ENCODE measurements around the gene SDF4.

Gene SDF4

GRCh38 chr1:1231400-1232207 is at the start of gene SDF4:
TSS of gene SDF4 (minus strand) at chr1:1232001. CDS start at chr1:1228772, 3,229 bp downstream.
- H3K27ac ChIP-seq (ENCODE audit: low read depth, low read length), result peak within 1 kb of the TSS; percentile 53
- H2AFZ ChIP-seq (ENCODE audit: low read depth, low read length, severe bottlenecking), result peak within 1 kb of the TSS; percentile 62
- H3K9ac ChIP-seq (ENCODE audit: low read length), result peak within 1 kb of the TSS; percentile 87
- no peaks in the 10 kb centered on the region for H3K9me2 ChIP-seq (replicated peaks; ENCODE audit: insufficient read depth, low read length)
- no peaks in the 10 kb centered on the region for H3K9me3 ChIP-seq (ENCODE audit: insufficient read depth, low read length)
- peak within 1 kb of the TSS; percentile 77 for H3K4me3 ChIP-seq (ENCODE audit: insufficient read depth, low read length, poor library complexity, severe bottlenecking)
- no peaks in the 10 kb centered on the region for H4K20me1 ChIP-seq (ENCODE audit: low read depth, low read length)
- no peaks in the 10 kb centered on the region for H3F3A ChIP-seq (ENCODE audit: insufficient read depth)
- peaks cover 35% of the 10 kb centered on the region for H3K79me2 ChIP-seq (ENCODE audit: insufficient read depth, low read length)
- TF ChIP-seq CTCF (IDR thresholded peaks at IDR 0.05; ENCODE audit: insufficient read depth, low read length, poor library complexity, severe bottlenecking), result no peak
- H3K27me3 ChIP-seq (ENCODE audit: low read length), result no peaks in the 10 kb centered on the region
- H3K36me3 ChIP-seq (ENCODE audit: low read length), result no peaks in the 10 kb centered on the region
- H3K4me2 ChIP-seq (ENCODE audit: low read depth, low read length, poor library complexity, severe bottlenecking), result peak within 1 kb of the TSS; percentile 90

- no peak overlapping the region for H3K9ac ChIP-seq (ENCODE audit: low read length)
- H3F3A ChIP-seq (ENCODE audit: insufficient read depth), result no peaks in the 10 kb centered on the region
- no peaks in the 10 kb centered on the region for H4K20me1 ChIP-seq (ENCODE audit: low read depth, low read length)
- TF ChIP-seq EZH2phosphoT487 (conservative IDR thresholded peaks at IDR 0.05; ENCODE audit: low read length) (no peak), CTCF (IDR thresholded peaks at IDR 0.05; ENCODE audit: insufficient read depth, low read length, poor library complexity, severe bottlenecking) (no peak)
- H3K9me3 ChIP-seq (ENCODE audit: insufficient read depth, low read length), result no peaks in the 10 kb centered on the region
- H3K27ac ChIP-seq (ENCODE audit: low read depth, low read length), result no peak overlapping the region
- H3K9me2 ChIP-seq (replicated peaks; ENCODE audit: insufficient read depth, low read length), result no peaks in the 10 kb centered on the region
- no peak overlapping the region for H3K4me2 ChIP-seq (ENCODE audit: low read depth, low read length, poor library complexity, severe bottlenecking)
- H2AFZ ChIP-seq (ENCODE audit: low read depth, low read length, severe bottlenecking), result no peak overlapping the region
- H3K36me3 ChIP-seq (ENCODE audit: low read length), result no peaks in the 10 kb centered on the region
- H3K4me3 ChIP-seq (ENCODE audit: insufficient read depth, low read length, poor library complexity, severe bottlenecking), result no peak overlapping the region
- no peaks in the 10 kb centered on the region for H3K27me3 ChIP-seq (ENCODE audit: low read length)
- no peaks in the 10 kb centered on the region for H3K79me2 ChIP-seq (ENCODE audit: insufficient read depth, low read length)
Measured at GRCh38 chr1:1280782-1281481, 49.1 kb upstream of the SDF4 start.

GRCh38 chr1:1279028-1279427 is 47.2 kb upstream of the SDF4 start:
- H3K4me2 ChIP-seq (ENCODE audit: low read depth, low read length, poor library complexity, severe bottlenecking), result no peak overlapping the region
- H3F3A ChIP-seq (ENCODE audit: insufficient read depth), result no peaks in the 10 kb centered on the region
- no peaks in the 10 kb centered on the region for H3K36me3 ChIP-seq (ENCODE audit: low read length)
- H4K20me1 ChIP-seq (ENCODE audit: low read depth, low read length), result no peaks in the 10 kb centered on the region
- no peaks in the 10 kb centered on the region for H3K9me3 ChIP-seq (ENCODE audit: insufficient read depth, low read length)
- H3K4me3 ChIP-seq (ENCODE audit: insufficient read depth, low read length, poor library complexity, severe bottlenecking), result no peak overlapping the region
- no peak overlapping the region for H2AFZ ChIP-seq (ENCODE audit: low read depth, low read length, severe bottlenecking)
- TF ChIP-seq EZH2phosphoT487 (conservative IDR thresholded peaks at IDR 0.05; ENCODE audit: low read length) (no peak), CTCF (IDR thresholded peaks at IDR 0.05; ENCODE audit: insufficient read depth, low read length, poor library complexity, severe bottlenecking) (no peak)
- no peak overlapping the region for H3K27ac ChIP-seq (ENCODE audit: low read depth, low read length)
- no peaks in the 10 kb centered on the region for H3K27me3 ChIP-seq (ENCODE audit: low read length)
- H3K9ac ChIP-seq (ENCODE audit: low read length), result no peak overlapping the region
- no peaks in the 10 kb centered on the region for H3K9me2 ChIP-seq (replicated peaks; ENCODE audit: insufficient read depth, low read length)
- H3K79me2 ChIP-seq (ENCODE audit: insufficient read depth, low read length), result no peaks in the 10 kb centered on the region

All from SU-DHL-6 (cell line).